Stimulated activated CD4-positive, alpha-beta T cell treated with anti-CD3 and anti-CD28 coated beads, Interleukin-12 subunit alpha, Interleukin-12 subunit beta, amount 100 ng/mL, for 48 hours (primary cell): ENCODE results near the gene CFAP99.
A peak's percentile ranks its signal among the peaks of the same experiment; 100 is the strongest.
"Not testable (repeated sequence)": the region's sequence is repeated elsewhere in the genome, so short reads cannot be mapped to it uniquely, and the experiment has no call there.

ENCODE experiments used
- DNase-seq, 3 donors: peaks; one replicate each; pipeline ENCODE4 v3.0.0-alpha.2; 2020; ENCODE audit warnings: low read depth in 2 of 3, low spot score in 1 of 3

CFAP99 gene

DNA sequence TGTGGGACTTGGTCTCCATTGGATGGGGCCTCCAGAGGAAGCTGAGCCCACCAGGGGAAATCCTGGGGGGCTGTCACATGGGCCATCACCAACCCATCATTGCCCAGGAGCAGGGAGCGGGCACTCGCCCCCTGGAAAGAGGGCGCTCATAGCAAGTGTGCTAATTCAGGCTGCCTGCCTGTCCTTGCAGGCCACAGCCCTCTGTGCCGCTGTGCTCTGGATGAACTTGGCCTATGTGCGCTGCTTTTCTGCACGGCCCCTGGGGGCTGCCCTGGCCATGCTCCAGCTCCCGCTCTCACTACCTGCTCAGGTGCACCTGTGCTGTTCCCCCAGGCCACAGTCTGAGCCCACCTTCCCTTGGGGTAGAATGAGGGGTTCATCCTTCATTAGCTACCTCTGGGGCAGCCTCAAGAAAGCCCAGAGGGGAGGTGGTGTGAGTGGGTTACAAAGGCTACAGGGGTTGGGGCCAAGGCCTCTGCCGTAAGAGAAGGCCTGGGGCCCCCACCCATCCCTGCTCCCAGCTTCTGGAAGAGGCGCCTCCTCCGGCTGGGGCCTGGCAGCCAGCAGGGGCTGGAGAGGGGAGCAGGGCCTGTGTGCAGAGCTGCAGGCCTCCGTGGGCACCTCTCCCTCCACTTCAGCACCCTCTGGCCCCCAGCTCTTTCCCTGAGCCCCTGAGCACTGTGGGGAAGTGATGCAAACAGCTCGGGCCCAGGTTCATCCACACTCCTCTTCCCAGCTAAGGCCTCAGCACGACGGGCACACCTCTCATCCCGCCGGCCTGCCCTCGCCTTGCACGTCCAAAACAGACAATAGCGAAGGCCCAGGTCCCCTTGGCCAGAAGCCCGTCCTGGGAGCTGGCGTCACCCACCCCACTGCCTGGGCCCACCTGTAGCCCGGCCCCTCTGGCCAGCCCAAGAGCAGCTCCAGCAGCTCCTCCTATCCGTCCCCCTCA, 8.9 kb downstream of the CFAP99 start:
- DNase-seq: no peak

DNA sequence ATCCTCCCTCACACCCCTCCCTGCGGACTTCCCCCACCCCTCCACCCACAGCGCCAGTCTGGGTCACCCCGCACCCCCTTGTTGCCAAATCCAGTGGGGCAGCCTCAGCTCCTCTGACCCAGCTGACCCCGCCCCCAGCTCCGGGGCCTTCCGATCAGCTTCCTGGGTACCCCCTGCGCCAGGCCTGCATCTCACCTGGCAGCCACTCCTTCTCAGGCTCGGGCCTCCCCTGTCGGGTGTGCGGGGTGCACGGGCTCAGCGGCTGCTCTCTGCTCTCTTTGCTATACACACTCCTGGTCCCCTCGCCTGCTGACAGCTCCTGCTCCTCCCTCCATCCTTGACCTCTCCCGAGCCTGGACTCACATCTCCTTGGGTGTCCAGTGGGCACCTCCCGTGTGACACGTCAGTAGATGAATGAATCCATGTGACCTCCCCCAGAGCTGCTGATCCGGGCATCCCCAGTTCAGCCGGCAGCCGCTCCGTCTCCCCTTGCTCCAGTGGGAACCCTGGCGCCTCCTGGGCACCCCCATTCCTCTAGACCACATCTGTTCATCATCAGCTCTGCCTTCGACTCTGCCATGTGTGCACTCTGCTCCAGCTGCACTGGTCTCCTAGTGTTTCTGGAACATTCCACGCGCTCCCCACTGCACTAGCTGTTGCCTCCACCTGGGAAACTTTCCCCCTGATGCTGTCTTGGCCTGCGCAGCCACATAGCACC, 9.9 kb downstream of the CFAP99 start:
- DNase-seq: no peak

DNA sequence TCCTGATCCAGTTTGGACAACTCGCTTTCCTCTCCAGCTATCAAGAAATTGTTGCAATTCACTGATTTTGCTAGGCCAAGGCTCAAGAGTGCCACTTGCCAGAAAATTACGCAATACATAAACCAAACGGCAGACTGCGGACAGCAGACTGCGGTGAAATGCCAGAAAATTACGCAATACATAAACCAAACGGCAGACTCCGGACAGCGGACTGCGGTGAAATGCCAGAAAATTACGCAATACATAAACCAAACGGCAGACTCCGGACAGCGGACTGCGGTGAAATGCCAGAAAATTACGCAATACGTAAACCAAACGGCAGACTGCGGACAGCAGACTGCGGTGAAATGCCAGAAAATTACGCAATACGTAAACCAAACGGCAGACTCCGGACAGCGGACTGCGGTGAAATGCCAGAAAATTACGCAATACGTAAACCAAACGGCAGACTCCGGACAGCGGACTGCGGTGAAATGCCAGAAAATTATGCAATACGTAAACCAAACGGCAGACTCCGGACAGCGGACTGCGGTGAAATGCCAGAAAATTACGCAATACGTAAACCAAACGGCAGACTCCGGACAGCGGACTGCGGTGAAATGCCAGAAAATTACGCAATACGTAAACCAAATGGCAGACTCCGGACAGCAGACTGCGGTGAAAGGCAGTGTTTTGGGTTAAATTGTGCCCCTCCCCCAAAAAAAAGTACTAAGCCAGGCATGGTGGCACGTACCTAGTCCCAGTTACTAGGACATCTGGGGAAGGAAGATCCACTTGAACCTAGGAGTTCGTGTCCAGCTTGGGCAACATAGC, 11.4 kb downstream of the CFAP99 start:
- not testable (repeated sequence) for DNase-seq

DNA sequence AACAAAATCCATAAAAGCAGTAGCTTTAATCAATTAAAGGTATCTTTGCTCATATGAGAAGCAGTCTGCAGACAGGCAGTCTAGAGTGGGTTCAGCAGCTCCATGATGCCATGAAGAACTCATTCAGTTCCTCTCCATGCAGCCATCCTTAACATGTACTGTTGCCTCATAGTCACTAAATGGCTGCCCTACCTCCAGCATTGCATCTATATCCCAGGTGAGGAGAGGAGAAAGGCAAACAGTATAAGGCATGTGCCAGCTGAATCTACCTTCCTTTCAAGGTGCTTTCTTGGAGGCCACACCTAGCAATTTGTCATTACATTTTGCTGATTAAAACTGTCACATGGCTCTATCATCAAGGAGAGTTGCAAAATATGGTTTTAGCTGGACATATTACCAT, 13.2 kb downstream of the CFAP99 start:
- no peak for DNase-seq

DNA sequence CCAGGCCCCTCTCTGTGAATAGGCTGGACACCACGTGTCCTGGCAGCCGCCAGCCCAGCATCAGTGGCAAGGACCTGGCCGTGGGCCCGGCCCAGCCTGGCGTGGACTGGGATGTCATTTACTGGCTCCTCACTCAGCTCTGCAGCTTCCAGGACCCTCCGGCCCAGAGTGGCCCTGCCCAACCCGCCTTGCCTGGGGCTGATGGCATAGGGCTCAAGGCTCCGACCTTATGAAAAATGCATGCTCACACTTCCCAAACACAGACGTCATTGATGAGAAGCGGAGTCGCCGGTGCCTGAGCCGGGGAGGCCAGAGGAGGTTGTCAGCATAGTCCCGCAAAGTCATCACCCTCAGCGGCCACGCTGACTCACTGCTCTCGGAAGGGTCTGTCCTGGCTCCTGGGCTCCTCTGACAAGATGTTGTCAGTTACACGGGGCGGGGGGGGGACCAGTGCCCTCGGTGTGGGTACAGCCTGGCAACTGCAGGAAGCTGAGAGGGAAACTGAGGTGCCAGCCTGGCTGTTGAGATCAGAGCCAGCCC, 14.3 kb downstream of the CFAP99 start:
- no peak for DNase-seq

DNA sequence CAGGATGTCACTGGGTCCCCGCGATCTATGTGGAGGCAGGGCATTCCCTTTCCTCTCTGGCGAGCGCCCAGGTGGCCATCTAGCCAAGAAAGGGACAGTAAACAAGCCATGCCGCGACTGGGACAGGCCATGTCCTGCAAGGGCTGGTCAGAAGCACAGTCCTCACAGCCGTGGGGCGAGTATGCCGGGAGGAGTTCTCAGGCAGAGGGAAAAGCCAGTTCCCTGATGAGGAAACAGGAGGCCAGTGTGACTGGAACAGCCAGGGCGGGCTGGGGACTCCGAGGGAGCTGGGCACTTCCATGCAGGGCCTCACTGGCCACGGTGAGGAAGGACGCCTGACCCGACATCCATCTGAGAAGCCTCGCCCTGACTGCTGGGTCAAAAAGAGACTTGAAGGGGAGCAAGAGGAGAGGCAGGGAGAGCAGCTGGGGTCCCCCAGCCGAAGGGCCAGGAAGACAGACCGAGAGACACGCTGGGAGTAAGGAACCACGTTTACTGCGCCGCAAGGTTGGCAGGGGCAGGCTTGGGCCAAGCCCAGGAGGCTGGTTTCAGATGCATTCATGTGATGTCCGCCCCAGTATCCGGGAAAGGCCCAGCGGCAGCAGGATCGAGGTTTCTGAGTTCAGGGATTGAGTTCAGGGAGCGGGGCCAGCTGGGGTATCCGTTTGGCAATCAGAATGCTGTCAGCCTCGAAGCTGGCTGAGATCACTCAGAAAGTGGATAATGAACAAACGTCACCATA, 15.0 kb downstream of the CFAP99 start:
- DNase-seq: no peak

DNA sequence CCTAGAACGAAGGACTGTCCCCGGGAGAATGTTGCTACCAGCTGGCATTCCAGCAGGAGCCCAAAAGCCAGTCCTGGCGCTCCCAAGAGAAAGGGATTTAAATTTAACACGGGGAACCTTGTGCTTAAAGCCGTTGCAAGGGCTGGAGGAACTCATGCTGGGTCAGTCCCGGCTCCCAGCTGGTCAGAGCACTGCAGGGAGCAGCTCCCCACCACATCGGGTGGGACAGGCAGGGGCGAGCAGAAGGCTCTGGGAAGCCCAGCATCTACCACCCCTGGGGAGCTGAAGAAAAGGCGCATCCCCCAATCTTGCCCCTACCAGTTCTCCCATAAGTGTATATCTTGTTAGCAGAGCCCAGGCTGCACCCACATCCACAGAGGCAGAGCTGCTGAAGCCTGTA, 15.7 kb downstream of the CFAP99 start:
- DNase-seq: no peak

DNA sequence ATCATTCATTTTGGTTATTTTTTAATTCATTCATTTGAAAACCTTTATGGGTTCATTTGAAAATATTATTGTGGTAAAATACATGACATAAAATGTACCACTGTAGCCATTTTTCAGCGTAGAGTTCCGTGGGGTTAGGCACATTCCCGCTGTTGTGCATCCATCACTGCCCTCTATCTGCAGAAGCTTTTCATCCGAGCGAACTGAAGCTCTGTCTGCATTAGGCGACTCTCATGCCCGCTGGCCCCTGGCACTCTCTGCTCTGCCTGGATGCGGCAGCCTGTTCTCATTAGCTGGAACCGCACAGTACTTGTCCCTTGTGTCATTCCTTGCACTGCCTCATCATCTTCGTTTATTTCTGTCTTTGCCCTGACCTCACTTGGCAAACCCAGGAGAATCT, 17.5 kb downstream of the CFAP99 start:
- DNase-seq: no peak

DNA sequence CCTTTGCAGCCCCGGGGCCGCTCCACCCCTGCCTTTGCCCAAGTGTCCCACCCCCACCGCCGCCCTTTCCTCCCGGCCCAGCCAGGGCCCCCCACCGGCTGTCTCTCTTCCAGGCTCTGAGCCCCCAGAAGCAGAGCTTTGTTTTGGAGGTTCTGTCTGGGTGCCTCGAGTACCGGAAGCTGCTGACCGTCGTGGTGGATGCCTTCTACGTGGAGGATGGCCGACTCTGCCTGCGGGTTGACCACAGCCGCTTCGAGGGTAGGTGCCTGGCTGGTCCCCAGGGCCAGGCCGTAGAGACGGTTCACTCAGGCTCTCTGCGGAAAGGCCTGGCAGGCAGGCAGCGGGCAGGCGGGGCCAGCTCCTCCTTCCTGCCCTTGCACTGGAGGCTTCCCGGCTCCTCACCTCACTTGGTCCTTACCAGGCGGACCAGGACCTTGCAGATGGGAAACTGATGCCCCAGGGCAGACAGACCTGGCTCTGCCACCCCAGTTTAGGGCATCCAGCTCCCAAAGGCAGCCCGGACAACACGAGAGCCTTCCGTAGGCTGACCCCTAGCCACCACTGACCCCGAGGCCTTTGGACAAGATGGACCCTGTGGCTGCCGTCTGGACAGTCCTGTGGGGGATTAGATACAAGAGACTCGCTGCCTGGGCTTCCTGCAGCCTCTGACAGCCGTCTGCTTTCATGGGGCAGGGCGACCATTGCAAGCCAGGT, 18.2 kb downstream of the CFAP99 start:
- no peak for DNase-seq

DNA sequence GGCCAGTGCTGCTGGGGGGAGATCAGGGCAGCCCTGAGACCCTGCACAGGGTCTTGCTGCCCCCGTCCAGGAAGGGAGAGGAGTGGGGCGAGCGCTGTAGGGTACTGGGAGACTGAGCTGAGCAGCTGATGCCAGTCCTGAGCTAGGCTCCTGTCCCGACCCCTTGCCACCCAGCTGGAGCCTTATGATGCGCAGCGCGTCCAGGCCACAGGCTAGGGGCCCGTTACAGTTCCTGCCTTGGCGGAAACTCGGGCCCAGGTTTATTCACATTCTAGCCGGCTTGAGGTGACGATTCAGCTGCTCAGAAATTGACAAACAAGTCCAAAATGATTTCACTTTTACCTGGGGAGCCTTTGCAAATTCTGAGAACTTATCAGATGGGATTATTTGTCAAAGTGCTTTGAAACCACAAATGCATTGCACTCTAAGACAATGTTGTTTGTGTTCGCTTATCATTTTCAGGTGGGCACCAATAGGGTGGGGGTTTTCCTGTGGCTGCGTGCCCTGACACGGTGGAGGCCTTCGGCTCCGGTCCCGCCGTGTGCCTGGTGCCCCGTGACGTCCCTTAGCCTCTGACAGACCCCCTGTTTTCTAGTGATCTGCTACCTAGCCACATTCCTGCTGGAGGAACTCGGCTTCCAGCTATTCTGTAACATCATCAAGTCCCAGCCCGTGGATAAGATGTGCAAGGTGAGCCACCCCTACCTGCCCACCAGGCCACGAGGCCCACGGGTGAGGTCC, 18.9 kb downstream of the CFAP99 start:
- no peak for DNase-seq

DNA sequence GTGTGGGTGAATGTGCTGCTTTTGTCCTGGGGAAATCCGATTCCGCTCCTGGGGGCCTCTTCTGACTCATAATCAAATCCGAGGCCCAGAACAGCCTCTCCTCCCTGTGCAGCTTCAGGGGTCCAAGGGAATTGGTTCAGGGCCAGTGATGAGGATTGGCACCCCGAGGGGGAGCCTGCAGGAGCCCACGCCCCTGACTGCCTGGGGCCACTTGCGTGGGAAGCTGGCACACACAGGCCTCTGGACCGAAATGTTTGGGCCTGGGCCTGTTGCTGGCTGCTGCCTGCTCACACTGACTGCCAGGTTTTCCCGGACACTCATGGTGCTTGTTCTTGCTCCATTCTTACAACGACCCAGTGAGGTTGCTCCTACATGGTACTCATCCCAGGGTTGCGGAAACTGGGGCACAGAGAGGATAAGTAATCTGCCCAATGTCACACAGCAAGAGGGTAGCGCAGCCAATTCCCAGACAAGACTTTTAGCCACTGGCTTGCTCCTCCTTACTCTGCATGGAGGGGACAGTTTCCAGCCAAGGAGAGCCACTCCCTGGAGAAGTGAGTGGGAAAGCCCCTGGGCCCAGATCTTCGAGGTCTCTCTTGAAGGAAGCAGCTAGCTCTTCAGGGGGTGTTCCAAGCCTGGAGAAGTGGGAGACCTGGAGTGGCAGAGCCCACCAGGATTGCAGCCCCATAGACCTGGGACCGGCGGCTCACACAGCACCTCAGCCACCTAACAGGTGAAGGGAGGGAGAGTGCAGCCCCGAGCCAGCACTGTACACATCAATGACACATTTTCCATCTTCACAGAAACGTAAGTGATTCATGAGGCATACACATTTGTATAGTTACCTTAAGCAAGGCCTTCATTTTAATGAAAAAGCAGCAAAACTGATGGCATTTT, 20.3 kb downstream of the CFAP99 start:
- no peak for DNase-seq

DNA sequence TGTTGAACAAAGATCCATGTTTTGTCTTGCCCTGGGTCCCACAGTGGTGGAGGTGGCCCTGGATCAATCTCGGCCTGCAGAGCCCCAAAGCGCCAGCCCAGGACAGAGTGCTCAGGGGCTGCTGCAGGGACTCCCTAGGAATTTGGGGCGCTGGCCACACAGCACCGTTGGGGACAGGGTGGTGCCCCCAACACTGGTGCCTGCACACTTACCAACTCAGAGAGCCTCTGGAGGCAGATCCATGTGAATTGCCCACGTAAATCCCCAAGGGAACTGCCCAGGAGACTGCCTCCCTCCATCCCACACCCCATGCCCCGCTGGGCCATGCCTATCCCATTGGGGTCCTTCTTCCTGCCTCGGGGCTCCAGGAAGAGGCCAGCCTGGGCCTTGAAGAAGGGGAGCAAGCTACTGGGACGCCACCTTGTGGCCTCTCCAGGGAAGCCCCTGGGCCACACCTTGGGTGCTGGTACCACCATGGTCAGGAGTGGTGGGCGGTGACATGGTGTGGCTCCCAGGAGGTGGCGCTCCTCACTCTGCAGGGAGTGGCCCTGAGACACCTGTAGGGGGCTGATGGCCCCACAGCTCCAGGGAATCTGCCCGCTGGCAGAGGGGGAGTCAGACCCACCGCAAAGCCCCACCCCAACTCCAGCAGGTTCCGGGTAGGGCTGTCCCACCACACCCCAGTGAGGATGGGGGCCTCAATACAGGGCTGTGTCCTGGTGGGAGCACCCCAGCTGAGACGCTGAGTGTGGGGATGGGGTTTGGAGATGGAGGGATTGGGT, 22.8 kb downstream of the CFAP99 start:
- DNase-seq: peak; percentile 67 to 74 (median 69)

DNA sequence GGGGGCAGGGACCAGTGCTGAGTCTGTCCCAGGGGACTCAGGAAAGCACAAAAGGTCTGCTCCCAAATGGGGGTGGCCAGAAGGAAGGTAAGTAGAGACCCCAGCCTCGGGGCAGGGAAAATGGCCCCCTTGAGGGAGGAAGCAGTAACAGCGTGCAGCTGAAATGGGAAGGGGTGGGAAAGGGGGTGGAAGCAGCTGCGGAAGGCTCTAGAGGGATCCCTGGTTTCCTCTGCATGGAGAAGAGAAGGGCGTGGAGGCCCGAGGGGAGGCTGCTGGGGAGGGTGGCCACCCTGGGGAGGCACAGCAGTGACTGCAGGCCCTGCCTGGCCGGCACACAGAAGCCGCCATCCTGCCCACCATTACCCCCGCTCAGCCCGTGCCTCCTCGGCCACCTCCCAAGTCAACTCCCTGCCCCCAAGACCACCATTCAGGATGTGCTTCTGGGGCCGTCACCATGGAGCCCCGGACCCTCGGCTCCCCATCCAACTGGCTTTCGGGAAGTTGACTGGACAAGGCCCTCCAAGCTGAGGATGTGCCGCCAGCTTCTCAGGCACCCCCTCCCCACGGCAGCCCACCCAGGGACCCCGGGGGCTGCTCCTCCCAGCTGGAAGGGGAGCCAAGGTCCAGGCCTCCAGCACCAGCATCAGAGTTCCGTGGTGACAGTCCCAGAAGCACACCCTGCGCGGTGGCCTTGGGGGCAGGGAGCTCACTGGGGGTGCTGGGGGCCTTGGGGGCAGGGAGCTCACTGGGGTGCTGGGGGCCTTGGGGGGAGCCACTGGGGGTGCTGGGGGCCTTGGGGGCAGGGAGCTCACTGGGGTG, 23.6 kb downstream of the CFAP99 start:
- DNase-seq: no peak

DNA sequence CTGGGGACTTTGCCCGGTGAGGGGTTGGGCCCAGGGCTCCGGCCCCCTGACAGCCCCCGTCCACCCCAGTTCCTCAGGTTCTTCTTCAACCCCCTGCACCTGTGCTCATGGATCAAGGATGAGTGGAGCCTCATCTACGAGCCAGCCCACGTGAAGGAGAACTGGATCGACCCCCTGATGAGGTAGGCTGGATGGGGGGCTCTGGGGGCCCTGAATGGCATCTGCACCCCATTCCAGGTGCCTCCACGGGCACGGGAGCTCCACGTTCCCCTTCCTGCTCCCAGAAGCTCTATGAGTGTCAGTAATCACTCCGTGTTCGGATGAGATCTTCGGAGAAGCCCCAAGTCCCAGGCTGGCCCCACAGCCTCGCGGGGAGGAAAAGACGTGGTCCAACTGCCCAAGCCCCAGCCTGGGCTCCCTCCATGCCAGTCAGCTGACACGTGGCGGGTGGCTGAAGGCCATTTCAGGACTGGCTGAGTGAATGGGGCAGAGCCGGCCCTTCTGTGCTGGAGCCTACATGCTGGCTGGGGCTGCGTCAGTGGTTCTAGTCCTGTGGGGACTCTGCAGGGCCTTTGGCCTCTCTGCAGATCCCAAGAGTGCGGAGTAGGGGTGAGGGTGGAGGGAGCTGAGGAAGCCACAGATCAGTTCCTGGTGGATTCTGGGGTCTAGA, 24.4 kb downstream of the CFAP99 start:
- DNase-seq: no peak

DNA sequence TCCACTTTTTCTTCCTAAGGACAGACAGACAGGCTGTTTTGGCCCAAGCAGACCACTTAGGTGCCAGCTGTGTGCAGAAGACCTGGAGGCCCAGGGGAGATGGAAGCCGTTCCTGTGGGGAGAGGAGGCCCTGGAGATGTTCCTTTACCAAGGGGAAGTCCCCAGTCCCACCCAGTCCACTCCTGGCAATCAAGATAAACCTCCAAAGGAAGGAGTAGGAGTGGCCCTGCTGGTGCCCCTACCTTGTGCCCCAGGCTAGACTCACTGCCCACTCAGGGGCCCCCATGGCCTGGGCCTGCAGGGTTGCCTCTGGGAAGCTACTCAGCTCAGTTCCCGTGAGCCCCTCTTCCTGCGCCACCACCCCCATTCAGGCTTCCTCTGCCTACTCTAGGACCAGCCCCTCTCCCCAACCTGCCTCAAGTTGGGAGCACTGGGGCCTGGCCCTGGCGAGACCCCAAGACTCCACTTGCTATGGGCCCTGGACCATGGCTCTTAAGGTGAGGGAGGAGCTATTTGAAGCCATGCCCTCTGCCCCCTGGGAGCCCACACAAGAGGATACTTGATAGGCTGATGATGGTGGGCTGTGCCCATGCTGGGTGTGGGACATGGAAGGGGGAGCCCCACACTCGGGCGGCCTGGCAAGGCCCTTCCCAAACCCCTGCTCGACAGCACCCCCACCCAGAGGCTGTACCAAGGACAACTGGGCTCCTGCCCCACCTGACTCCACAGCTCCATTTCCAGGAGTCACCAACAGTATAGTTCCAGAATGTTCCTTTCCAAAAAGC, 25.4 kb downstream of the CFAP99 start:
- DNase-seq: no peak
